Psoas muscle (tissue), 8 donors: Measurements from ENCODE around the gene DIPK1B. TPM values are rescaled to one million over a fixed set of nuclear protein-coding genes. Genes with fewer than 3 reads are reported as not detected.

Experiments used
- ATAC-seq, 4 donors: fragments of 200-7000 bp; cut with Tn5 transposase; one replicate each; pipeline ENCODE4 v1.9.1; 2020; ENCODE audit warnings: moderate library complexity in 3 of 4, mild to moderate bottlenecking in 2 of 4
- DNase-seq, 2 donors: peaks; one replicate each; pipeline ENCODE4 v3.0.0-alpha.2; 2020
- H3K27ac ChIP-seq: fragments of 200-600 bp; one replicate; pipeline ENCODE4 v1.8.0; 2022
- H3K27me3 ChIP-seq, 3 donors: fragments of 200-600 bp in 1 of 3; one replicate each; pipeline versions ENCODE4 v1.6.1 to v1.8.0; 2013 to 2022; ENCODE audit warnings: low read length in 2 of 3, mild to moderate bottlenecking in 2 of 3, moderate library complexity in 1 of 3; ENCODE audit not compliant: insufficient read depth in 3 of 3
- H3K36me3 ChIP-seq, 2 donors: fragments of 200-600 bp in 1 of 2; one replicate each; pipeline versions ENCODE4 v1.6.1 to v1.8.0; 2013 to 2022; ENCODE audit warnings: low read depth in 1 of 2, mild to moderate bottlenecking in 1 of 2, moderate library complexity in 1 of 2; ENCODE audit not compliant: insufficient read depth in 1 of 2
- H3K4me1 ChIP-seq: fragments of 200-600 bp; one replicate; pipeline ENCODE4 v1.8.0; 2022
- H3K4me3 ChIP-seq: fragments of 200-600 bp; one replicate; pipeline ENCODE4 v1.8.0; 2022; ENCODE audit warnings: mild to moderate bottlenecking
- H3K9me3 ChIP-seq: fragments of 200-600 bp; one replicate; pipeline ENCODE4 v1.8.0; 2022
- WGBS, 3 donors: extraction: QIAGEN DNeasy Blood & Tissue Kit; methylation state at CpG; one replicate each; pipeline versions ENCODE4 v1.1.6 to v1.1.7; 2013; 5-methylcytosine and 5-hydroxymethylcytosine counted together
- intact Hi-C, 2 donors: fragments of 100-400 bp; cut with DNase I; formaldehyde crosslinking; loops; one replicate each; pipeline versions ENCODE4 v1.11.0 to v1.14.2; 2022
- polyA plus RNA-seq, 3 donors: library from polyadenylated mRNA; stranded (reverse); fragments of 200-250 nt; gene quantifications; one replicate each; pipeline ENCODE4 v1.2.3, GENCODE V29; 2013
- total RNA-seq, 4 donors: library from RNA; stranded (reverse); fragmentation: NEBNext Ultra II Directional in 2 of 4; extraction: Animal tissue kit (Norgen Biotek cat#: 25700) in 2 of 4; gene quantifications; one replicate each; pipeline versions ENCODE4 v1.2.1 to v1.2.4, GENCODE V29; 2021 to 2023
- TF ChIP-seq, protein P1 (sequence below): fragments of 200-600 bp; IDR thresholded peaks from one replicate; pipeline ENCODE4 v1.8.0; 2022; ENCODE audit warnings: antibody characterized with exemption
- donor health status: healthy with polysubstance abuse.
- donor health status: DM: no; HTN: no; CAD: no; lungs with moderate emphysema.
- donor health status: Bipolar disorder and iron deficiency.
- donor health status: healthy.
- donor health status: DM: yes; HTN: yes; CAD: no.
- donor health status: DM: no; HTN: no; CAD: no.
- donor health status: DM: no; HTN: no; CAD: no.
- donor health status: DM: yes; HTN: yes; CAD: no.

The DIPK1B gene
- total and polyA plus RNA-seq, 7 donors: 1.4 to 5.3 (median 2.4) TPM

DNA sequence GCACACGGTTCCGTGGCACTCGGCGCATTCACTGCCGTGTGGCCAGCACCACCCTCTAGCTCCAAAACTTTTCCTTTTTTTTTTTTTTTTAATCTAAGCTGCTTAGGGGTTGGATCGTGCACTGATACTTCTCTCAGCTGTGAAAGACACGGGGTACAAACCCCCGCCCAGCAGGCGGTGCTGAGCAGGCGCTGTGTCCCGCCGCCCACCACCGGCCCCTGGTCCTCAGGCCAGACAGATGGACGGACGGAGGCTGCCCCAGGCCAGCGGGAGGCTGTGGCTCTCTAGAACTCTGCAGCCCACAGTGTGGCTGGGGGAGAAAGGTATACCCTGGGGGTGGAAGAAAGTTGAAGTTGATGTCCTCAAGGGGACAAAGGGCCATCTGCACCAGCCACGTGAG lies 31.3 kb upstream of the DIPK1B start:
- H3K27me3 ChIP-seq: no peaks in the 10 kb centered on the region
- ATAC-seq (no peak), DNase-seq (no peak)
- WGBS, 3 donors: 94 to 96% (median 95%) methylated on average over 17 of the region's 17 CpGs
- H3K27ac ChIP-seq: no peak overlapping the region
- intact Hi-C loops: no loop called here
- H3K4me3 ChIP-seq: no peak overlapping the region
- peaks cover 0 to 12% of the 10 kb centered on the region in 2 donors for H3K36me3 ChIP-seq
- peaks cover 25% of the 10 kb centered on the region for H3K4me1 ChIP-seq
- no peaks in the 10 kb centered on the region for H3K9me3 ChIP-seq
- TF ChIP-seq, protein P1, sequence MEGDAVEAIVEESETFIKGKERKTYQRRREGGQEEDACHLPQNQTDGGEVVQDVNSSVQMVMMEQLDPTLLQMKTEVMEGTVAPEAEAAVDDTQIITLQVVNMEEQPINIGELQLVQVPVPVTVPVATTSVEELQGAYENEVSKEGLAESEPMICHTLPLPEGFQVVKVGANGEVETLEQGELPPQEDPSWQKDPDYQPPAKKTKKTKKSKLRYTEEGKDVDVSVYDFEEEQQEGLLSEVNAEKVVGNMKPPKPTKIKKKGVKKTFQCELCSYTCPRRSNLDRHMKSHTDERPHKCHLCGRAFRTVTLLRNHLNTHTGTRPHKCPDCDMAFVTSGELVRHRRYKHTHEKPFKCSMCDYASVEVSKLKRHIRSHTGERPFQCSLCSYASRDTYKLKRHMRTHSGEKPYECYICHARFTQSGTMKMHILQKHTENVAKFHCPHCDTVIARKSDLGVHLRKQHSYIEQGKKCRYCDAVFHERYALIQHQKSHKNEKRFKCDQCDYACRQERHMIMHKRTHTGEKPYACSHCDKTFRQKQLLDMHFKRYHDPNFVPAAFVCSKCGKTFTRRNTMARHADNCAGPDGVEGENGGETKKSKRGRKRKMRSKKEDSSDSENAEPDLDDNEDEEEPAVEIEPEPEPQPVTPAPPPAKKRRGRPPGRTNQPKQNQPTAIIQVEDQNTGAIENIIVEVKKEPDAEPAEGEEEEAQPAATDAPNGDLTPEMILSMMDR: no peak

DNA sequence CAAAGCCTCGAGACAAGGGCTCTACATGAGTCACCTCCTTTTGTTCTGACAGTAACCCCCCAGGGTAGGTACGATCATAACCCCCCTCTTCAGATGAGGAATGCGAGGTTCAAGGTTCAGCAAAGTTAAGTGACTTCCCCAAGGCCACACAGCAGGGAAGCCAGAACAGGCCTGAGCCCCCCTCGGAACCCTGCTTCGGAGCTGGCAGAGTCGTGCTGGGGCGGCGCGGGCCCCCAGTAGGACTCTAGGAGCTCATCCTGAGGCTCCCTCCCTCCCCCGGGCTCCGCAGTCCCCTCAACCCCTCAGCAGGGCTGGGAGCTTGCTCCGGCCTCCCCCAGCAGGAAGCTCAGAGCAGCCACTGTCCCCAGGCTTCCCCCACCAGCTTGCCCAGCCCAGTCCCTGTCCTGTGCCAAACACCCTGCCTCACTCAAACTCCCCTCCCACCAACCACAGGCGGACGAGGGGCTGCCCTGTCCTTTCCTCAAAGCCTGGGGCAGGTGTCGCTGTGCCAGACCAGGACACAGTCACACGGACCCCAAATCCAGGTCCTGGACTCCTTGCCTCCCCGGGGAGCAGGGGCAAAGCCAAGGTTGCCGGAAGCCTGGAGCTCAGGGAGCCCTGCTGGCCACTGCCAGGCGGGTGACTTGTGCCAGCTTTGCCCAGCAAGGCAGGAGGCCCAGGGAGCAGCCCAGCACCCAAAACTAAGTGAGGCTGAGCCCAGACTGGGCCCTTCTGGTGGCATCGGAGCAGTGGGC lies 30.2 kb upstream of the DIPK1B start:
- Histone ChIP-seq H3K27me3 (no peaks in the 10 kb centered on the region), H3K9me3 (no peaks in the 10 kb centered on the region), H3K4me1 (peaks cover 28% of the 10 kb centered on the region), H3K36me3 (peaks cover 0 to 1% of the 10 kb centered on the region in 2 donors), H3K4me3 (no peak overlapping the region), H3K27ac (no peak overlapping the region)
- TF ChIP-seq, protein P1: no peak
- WGBS, 3 donors: 75 to 88% (median 81%) methylated on average over 19 to 20 of the region's 20 CpGs
- ATAC-seq (no peak), DNase-seq (no peak)
- intact Hi-C loops: no loop called here

GRCh38 chr9:136682710-136683109 lies 29.7 kb upstream of the DIPK1B start:
- Histone ChIP-seq H3K4me1 (peaks cover 28% of the 10 kb centered on the region), H3K27ac (no peak overlapping the region), H3K27me3 (no peaks in the 10 kb centered on the region), H3K36me3 (no peaks in the 10 kb centered on the region), H3K9me3 (no peaks in the 10 kb centered on the region), H3K4me3 (no peak overlapping the region)
- ATAC-seq: no peak
- intact Hi-C loops: no loop called here
- TF ChIP-seq, protein P1: no peak
- no peak for DNase-seq
- 84 to 89% (median 88%) methylated on average over 9 to 10 of the region's 10 CpGs for WGBS, 3 donors

- no peak for ATAC-seq
- H3K36me3 ChIP-seq: no peaks in the 10 kb centered on the region
- peaks cover 28% of the 10 kb centered on the region for H3K4me1 ChIP-seq
- H3K4me3 ChIP-seq: no peak overlapping the region
- 87 to 94% (median 87%) methylated on average over 15 to 16 of the region's 16 CpGs for WGBS, 3 donors
- intact Hi-C loops: no loop called here
- DNase-seq: no peak
- no peaks in the 10 kb centered on the region for H3K9me3 ChIP-seq
- H3K27me3 ChIP-seq: no peaks in the 10 kb centered on the region
- TF ChIP-seq, protein P1: no peak
- H3K27ac ChIP-seq: no peak overlapping the region
These were observed 29.1 kb upstream of the DIPK1B start for GRCh38 chr9:136683173-136683745.
